Measurements from ENCODE around the gene ANKRD17.
"Not testable (repeated sequence)": the region's sequence is repeated elsewhere in the genome, so short reads cannot be mapped to it uniquely, and the experiment has no call there.

Gene ANKRD17

GRCh38 chr4:73247100-73247499 is 11.5 kb downstream of the ANKRD17 start:
- no peak for DNase-seq

GRCh38 chr4:73245955-73246354 is 12.6 kb downstream of the ANKRD17 start:
- DNase-seq: no peak

- no peak for DNase-seq
These were observed 13.5 kb downstream of the ANKRD17 start for GRCh38 chr4:73244945-73245601.

GRCh38 chr4:73237044-73237443 is 21.6 kb downstream of the ANKRD17 start:
- no peak for DNase-seq

- DNase-seq: no peak
These were observed 22.4 kb downstream of the ANKRD17 start for GRCh38 chr4:73236151-73236550.

GRCh38 chr4:73234712-73235111 is 23.9 kb downstream of the ANKRD17 start:
- DNase-seq: no peak

- no peak for DNase-seq
These were observed 26.8 kb downstream of the ANKRD17 start for GRCh38 chr4:73231518-73232487.

GRCh38 chr4:73230865-73231517 is 27.6 kb downstream of the ANKRD17 start:
- DNase-seq: no peak

GRCh38 chr4:73228800-73229199 is 29.8 kb downstream of the ANKRD17 start:
- DNase-seq: not testable (repeated sequence)

- DNase-seq: no peak
These were observed 33.7 kb downstream of the ANKRD17 start for GRCh38 chr4:73224886-73225285.

GRCh38 chr4:73223258-73223650 is 35.3 kb downstream of the ANKRD17 start:
- DNase-seq: no peak

GRCh38 chr4:73222466-73223257 is 35.9 kb downstream of the ANKRD17 start:
- DNase-seq: no peak

GRCh38 chr4:73221734-73222133 is 36.9 kb downstream of the ANKRD17 start:
- no peak for DNase-seq

GRCh38 chr4:73220815-73221214 is 37.8 kb downstream of the ANKRD17 start:
- DNase-seq: no peak

GRCh38 chr4:73213916-73214653 is 44.5 kb downstream of the ANKRD17 start:
- DNase-seq: no peak

GRCh38 chr4:73212982-73213730 is 45.4 kb downstream of the ANKRD17 start:
- DNase-seq: no peak

GRCh38 chr4:73211968-73212367 is 46.6 kb downstream of the ANKRD17 start:
- DNase-seq: no peak

- DNase-seq: no peak
These were observed 50.2 kb downstream of the ANKRD17 start for GRCh38 chr4:73208376-73208775.

- DNase-seq: no peak
These were observed 52.4 kb downstream of the ANKRD17 start for GRCh38 chr4:73206236-73206635.

- no peak for DNase-seq
These were observed 53.1 kb downstream of the ANKRD17 start for GRCh38 chr4:73205482-73205881.

GRCh38 chr4:73203976-73204375 is 54.6 kb downstream of the ANKRD17 start:
- not testable (repeated sequence) for DNase-seq

Measured in activated T-cell treated with anti-CD3 and anti-CD28 coated beads, Interleukin-2, amount 50 U/mL, for 1 hour (primary cell).